HG03565 (cell line): Measurements from ENCODE around the gene SLC6A16.
"Not testable (repeated sequence)": the region's sequence is repeated elsewhere in the genome, so short reads cannot be mapped to it uniquely, and the experiment has no call there.

ENCODE experiments used
- ATAC-seq: cut with Tn5 transposase; IDR thresholded peaks from one replicate; pipeline ENCODE4 v1.9.1; 2021; ENCODE audit warnings: mild to moderate bottlenecking, moderate library complexity; ENCODE audit not compliant: unreplicated experiment

Gene SLC6A16

DNA sequence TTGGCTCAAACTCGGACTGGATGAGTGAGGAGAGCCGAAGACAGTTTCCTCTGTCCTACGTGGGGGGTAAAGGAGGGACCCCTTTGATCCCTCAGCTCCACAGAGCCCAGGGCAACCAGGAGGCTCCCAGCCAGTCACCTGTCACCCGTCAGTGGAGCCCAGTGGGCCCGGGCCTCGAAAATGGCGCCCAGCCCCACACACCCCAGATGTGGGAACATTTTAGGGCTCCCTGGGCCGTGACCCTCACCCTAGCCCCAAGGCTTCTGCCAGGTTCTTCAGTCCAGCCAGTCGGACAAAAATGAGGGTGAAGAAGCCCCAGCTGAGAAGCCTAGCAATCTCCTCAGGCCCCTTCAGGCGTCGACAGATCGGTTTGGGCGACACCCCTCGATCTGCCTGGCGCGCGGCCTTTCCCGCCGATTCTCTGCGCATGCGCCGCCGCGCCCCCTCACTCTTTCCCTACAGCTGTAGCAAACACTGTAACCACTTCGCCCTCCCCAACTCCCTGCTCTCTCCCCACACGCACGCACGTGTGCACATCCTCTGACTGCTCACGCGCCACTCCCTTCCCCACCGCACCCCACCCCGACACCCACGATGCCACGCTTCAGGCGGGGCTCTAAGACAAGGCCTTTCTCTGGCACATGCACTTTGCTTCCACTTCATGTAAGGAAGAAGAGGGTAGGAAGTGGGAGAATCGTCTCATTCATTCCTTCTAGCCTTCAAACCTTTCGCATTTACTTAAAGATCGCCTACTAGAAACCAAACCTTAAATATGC lies at the start of gene SLC6A16:
Gene SLC6A16, minus strand, starts transcription at position 391 of the 776 bp plus-strand sequence. CDS start 13,844 bp downstream, outside the sequence.
- ATAC-seq, result no peak

DNA sequence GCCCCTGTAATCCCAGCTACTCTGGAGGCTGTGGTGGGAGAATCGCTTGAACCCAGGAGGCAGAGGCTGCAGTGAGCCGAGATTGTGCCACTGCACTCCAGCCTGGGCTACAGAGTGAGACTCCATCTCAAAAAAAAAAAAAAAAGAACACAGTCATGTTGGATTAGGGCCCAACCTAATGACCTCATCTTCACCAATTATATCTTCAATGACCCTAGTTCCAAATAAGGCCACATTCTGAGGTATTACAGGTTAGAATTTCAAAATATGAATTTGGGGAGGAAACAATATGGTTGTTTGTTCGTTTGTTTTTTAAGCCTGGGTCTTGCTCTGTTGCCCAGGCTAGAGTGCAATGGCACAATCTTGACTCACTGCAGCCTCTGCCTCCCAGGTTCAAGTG lies 48.2 kb upstream of the SLC6A16 start:
- ATAC-seq, result not testable (repeated sequence)

DNA sequence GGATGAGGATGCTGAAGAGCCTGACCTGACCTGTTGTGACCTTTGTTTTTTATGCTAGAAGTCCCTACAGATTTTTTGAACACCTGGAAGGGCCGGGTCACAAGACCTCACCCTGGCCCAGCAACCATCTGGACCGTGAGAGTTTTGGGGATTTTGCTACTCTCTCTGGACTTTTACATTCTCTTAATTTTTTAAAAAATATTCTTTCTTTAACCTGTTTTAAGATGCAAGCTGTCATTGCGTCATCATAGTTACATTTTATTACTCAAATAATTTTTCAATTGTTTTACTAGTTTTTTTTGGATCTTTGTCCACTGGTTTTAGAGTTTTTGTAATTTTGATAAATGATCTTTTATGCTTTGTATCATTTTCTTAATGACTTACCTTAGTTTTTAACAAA lies 46.2 kb upstream of the SLC6A16 start:
- ATAC-seq, result no peak

DNA sequence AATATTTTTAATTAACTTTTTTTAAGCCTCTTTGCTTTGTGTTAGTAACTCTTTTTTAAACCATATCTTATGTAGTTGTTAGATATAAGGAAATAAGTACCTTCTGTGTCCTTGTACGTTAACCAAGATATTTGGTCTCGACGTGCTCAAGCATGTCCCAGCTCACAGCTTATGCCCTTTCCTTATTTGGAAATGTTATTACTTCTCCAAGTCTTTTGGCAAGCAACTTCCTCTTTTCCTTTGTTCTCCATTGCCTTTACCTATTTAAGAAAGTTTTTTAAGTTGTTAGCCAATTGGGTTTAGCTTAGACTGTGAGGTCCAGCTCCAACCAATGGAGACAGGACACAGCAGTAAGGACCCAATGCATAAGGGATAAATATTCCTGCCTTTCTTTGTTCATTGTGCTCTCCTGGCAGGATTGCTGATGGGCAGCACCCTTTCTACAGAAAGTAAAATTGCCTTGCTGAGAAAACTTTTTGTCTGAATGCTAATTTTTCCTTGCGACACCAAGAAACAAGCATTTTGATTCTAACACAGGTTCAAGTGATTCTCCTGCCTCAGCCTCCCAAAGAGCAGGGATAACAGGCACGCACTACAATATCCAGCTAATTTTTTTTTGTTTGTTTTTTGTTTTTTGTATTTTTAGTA lies 43.8 kb upstream of the SLC6A16 start:
- no peak for ATAC-seq

DNA sequence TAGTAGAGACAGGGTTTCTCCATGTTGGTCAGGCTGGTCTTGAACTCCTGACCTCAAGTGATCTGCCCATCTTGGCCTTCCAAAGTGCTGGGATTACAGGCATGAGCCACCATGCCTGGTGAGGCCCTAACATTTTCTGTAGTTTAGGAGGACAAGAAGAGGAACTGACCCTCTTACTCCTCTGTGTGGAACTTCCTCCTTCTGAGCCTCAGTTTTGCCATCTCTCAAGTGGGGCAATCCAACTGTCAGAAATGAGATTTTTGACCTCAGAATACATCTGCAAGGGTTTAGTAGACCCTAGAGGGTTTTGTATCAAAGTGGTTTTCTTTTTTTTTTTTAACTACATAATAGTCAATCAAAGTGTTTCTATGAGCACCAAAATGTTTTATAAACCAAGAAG lies 41.1 kb upstream of the SLC6A16 start:
- no peak for ATAC-seq

DNA sequence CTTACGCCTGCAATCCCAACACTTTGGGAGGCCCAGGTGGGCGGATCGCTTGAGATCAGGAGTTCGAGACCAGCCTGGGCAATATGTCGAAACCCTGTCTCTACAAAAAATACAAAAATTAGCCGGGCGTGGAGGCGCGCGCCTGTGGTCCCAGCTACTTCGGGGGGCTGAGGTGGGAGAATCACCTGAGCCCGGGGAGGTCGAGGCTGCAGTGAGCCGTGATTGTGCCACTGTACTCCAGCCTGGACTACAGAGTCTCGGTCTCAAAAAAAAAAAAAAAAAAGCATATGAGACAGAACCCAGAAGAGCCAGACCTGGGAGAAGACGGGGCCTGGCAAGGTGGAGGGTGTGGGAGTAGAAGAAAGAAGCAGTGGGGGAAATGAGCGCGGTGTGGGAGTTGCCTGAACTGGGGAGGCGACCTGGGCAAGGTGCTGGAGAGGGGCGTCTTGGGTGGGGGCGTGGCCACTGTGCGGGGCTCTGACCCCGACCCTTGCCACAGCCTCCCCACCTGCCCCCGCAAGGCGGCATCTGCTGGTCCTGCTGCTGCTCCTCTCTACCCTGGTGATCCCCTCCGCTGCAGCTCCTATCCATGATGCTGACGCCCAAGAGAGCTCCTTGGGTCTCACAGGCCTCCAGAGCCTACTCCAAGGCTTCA lies 39.2 kb upstream of the SLC6A16 start:
- ATAC-seq, result no peak

DNA sequence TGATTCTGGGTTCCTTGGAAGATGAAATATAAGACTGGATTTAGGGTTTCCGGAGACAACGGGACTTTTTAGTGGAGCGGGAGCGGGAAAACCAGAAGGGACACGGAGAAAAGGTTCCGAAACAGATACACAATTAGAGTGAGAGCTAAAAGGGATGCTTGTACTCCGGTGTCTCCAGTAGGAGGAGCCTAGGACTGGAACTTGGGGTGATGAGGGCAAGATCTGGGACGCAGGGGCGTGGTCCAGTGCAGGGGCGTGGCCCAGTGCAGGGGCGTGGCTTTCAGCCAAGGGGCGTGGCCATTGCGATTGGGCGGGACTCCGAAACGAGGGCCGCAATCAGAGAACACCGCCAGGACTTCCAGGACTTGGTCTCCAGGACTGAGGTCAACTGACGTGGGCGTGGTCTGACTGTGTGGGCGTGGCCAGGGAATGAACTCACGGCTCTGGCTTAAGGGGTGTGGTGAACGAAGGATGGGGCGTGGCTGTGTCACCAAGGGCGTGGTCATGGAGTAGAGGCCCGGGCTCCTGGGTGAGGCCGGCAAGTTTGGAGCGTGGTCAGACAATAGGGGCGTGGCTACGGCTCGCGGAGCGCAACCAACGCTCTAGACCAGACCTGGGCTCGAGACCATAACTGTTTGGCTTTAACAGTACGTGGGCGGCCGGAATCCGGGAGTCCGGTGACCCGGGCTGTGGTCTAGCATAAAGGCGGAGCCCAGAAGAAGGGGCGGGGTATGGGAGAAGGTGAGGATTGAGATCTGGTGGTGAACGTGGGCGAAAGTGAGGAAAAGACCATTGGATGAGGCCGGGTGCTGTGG lies 38.5 kb upstream of the SLC6A16 start, which contains the start of gene DKKL1:
Gene DKKL1, plus strand, starts transcription at position 610 of the 815 bp plus-strand sequence. Its CDS starts 122 bp downstream, at position 732.
- no peak for ATAC-seq

DNA sequence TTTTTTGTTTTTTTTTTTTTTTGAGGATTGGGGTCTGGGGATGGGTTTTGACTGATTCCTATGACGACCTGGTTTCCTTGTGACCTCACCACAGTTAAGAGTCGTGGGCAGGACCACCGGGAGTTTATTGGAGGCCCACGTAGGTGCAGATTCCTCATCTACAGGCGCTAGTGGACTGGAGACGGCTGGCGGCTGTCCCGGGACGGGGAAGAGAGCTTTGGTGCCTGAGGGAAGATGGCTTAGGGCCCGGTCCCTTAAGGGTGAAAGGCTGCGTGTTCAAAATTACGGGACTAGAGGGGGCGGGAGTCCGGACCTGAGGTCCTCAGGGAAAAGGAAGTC lies 37.9 kb upstream of the SLC6A16 start:
- no peak for ATAC-seq

DNA sequence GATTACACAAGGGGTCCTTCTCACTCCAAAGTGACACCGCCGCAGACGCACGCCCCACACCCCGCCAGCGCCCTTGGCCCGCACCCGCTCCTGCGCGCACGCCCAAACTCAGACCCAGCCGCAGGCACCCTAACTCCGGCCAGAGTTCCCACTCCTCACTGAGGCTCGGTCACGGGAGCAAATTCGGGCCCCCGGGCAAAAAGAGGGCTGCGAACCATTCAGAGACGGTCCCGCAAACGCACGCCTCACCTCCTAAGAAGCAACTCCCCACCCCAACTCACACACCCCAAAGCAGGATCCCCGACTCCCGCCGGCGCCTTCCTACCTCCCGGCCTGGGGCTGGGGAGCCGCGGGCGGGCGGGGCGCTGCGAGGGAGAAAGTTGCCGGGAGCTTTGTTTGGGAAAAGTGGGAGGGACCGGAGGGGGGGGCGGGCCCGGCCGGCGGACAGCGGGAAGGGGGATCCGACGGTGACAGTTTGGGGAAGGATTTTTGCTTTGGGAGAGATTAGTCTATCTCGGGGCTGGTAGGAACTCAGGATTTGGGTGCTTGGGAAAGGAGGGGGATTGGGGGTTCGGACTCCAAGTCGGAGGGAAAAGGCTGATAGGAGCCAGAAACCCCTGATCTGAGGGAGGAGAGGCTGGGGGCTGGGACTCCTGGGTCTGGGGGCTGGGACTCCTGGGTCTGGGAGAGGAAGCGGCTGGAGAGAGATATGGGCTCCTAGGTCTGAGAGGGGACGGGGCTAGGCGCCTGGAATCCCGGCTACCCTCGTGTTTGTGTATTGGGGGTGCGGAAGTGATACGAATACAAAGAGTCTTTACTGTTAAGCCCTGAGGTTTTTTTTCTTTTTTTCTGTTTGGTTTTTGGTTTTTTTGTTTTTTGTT lies 37.3 kb upstream of the SLC6A16 start, which contains the start of gene TEAD2:
Gene TEAD2, minus strand, starts transcription at position 369 of the 881 bp plus-strand sequence. CDS start 2,341 bp downstream, outside the sequence.
- ATAC-seq, result no peak

DNA sequence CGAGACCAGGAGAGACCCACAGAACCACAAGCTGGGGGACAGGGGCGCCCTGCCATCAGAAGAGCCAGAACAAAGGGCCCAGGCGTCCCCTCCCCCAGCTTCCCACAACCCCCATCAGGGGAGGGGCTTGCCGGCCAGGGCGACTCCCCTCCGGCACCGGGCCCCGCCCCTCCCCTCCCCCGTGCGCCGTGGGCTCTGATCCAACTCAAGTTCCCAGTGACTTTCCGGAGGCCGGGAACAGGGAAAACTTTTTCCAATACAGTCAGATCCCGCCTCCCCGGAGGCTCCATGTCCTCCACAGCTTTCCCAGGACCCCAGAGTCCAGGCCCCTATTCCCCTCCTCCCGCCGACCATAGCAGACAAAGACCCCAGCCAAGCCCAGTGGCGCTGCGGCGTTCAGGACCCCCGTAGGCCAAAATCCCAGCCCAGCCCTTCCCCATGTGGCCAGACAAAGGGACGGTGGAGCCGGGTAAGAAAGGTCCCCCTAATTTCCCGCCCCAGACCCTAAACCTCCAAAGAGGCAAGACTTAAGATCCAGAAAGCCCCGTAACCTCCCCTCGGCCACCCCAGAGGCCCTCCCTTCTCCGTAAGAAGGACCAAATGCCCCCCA lies 36.6 kb upstream of the SLC6A16 start:
- ATAC-seq, result no peak

DNA sequence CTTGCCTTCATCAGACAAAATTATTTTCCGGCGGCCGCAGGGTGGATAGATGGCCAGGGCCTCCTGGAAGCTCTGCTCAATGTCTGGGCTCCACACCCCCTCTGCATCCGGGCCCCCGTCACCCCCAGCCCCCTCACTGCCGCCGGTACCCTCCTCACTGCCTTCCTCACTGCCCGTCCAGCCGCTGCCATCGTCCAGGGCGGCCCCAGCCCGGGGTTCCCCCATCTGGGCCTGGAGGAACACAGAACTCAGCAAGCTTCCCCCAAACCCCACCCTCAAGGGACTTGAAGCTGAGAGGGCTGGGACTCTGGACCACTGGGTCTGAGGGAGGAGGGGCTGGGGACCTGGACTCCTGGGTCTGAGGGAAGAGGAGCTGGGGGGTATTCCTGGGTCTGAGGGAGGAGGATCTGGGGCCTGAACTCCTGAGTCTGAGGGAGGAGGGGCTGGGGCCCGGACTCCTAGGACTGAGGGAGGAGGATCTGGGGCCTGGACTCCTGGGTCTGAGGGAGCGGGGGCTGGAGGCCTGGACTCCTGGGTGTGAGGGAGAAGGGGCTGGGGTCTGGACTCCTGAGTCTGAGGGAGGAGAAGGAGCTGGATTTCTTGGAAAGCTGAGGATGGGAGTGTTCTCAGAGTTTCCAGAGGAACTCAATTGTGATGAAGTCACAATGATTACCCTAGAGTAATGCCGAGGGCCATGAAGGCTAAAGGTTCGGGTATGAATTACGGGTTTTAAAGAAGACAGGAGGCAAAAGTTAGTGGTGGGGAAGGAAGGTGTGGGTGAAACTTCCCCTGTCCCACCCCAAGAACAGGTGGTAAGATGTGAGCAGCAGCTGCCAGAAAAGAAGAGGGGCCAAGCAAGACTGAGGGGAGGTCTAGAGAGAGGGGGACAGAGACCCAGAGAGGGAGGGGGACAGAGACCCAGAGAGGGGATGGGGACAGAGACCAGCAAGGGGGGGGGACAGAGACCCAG lies 35.1 kb upstream of the SLC6A16 start:
- ATAC-seq, result no peak

DNA sequence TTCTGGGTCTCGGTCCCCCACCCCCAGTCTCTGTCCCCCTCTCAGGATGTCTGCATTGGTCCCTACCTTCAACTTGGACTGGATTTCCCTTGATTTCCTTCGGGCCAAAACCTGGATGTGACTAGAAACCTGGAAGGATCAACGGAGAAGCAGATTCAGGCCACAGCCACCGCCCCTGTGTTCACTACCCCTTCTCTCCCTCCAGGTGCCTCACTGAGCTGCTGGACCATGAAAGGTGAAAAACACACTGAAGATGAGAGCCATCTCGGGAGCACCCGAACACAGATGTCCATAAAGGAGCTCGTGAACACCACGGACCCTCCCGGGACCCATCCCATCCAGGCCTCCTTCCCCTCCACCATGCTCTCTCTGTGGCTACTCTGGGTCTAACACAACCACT lies 32.2 kb upstream of the SLC6A16 start:
- no peak for ATAC-seq

DNA sequence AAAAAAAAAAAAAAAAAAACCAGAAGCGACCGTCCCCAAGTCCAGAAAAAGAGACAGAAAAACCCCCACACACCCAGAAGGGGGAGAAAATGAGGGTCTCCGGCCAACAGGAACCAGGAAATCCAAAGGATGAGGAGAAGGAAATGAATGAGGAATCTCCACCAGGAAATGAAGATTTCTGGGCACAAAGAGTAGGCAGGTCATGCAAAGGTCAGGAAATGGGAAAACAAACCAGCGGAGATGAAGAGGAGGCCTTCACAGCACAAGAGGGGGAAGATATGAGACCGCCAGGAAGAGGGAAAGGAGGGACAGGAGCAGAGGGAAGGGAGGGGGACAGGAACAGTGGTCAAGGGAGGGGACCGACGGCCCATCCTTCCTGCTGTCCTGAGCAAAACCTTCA lies 31.4 kb upstream of the SLC6A16 start:
- ATAC-seq, result no peak

DNA sequence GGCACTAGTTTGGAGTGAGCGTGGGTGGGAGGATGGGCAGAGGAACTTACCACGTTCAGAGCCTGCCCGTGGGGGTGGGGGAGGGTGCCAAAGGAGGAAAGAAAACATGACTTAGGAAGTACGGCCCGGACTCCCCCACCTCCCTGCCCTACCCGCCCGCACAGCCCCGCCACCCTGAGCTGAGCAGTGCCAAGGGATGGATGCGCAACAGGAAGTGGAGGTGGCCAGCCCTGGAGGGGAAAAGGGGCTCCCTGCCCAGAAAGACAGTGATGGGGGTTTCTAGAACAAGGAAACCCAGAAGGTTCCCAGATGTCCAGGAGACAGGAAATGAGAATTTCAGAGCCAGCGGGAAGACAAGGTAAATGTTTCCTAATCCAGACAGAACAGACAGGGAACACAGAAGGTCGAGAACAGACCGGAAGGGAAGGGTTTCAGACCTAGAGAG lies 30.9 kb upstream of the SLC6A16 start:
- no peak for ATAC-seq

DNA sequence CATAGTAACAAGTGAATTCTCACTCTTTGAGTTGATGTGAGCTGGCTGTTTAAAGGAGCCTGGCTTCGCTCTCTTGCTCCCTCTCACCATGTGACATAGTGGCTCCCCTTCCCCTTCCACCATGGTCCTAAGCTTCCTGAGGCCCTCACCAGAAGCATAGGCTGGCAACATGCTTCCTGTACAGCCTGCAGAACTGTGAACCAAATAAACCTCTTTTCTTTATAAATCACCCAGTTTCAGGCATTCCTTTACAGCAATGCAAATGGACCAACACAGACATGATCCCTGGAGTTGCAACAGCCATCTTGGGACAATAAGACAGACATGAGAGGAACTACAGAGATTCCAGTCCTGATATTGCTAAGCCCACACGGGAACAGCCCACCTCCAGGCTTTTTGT lies 24.6 kb upstream of the SLC6A16 start:
- ATAC-seq, result no peak

DNA sequence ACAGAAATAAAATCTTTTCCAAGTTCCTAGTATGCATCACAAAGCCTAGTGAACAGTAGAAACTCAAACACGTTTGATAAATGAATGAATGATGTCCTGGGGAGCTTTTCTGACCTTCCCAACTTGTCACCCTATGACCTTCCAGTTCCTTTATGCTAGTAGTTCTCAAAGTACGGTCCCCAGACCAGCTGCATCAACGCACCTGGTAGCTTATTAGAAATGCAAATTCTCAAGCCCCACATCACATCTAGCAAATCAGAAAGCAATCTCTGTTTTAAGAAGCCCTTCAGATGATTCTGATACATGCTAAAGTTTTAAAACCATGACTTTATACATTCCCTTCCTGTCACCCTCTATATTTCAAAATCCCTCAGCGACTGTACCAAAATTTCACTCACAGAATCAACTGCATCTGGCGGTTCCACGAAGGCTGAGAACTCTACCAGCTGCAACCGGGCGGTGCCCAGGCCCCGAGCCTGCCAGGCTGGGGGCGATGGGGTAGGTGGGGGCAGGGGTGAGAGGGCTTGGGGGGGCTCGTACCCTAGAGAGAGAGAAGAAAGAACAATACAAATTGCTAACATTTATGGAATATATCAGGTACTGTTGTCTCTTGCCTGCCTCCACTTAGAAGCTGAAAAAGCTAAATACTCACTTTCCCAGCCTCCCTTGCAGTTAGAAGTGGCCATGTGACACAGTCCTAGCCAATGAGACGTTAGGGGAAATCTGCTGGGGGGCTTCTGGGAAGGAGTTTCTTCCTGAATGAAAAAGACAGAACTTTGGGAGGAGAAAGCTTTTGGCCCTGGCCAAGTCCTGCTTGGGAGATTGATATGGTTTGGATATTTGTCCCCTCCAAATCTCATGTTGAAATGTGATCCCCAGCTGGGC lies 23.6 kb upstream of the SLC6A16 start:
- no peak for ATAC-seq

DNA sequence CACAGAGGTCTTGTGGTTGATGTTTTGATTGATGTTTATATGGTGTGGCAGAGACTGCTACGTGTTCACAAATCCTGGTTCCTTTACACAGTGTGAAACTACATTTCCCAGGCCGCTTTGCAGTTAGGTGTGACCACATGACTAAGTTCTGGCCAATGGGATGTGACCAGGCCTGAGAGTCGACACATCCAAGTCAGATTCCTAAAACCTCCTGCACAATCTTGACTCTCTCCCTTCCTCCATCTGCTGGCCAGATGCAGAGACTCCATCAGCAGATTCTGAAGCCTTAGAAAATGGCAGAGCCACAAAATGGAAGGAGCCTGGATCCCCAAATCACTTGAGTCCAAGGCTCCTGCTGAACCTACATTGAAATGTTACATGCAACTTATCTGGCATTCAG lies 22.8 kb upstream of the SLC6A16 start:
- ATAC-seq, result no peak
